ENCODE results near the gene CYP2C18. TPM values are rescaled to one million over a fixed set of nuclear protein-coding genes. Genes with fewer than 3 reads are reported as not detected.

Gene CYP2C18
- 0.39 and 0.43 TPM in 2 replicates for total RNA-seq

GRCh38 chr10:94683214-94684054, at the start of gene CYP2C18:
Gene CYP2C18 (plus strand): TSS chr10:94683729. CDS start chr10:94683820, 91 bp downstream.

GRCh38 chr10:94762393-94762792, 78.9 kb downstream of the CYP2C18 start, which contains the start of gene CYP2C19:
Gene CYP2C19 (plus strand): TSS chr10:94762681. CDS start chr10:94762706, 25 bp downstream.

Other genes with a start within 250 kb of the CYP2C18 start
- gene HELLS, start 137.9 kb upstream of the CYP2C18 start, total RNA-seq = 14.4 and 15.7 TPM in 2 replicates
- gene CYP2C19, start 79.0 kb downstream of the CYP2C18 start, total RNA-seq = under 0.01 TPM in 1 of 2 replicates, not detected in the other

Data from placental epithelial cell (primary cell).